Epithelial cell of prostate (primary cell): Measurements from ENCODE around the gene PLAC9.
"Not testable (repeated sequence)": the region's sequence is repeated elsewhere in the genome, so short reads cannot be mapped to it uniquely, and the experiment has no call there.

Experiments
- DNase-seq: peaks from one replicate; pipeline ENCODE4 v3.0.0-alpha.2; 2011; ENCODE audit warnings: low read depth, low spot score
- H3K27ac ChIP-seq: fragments of 450-650 bp; 2 replicates; pipeline ENCODE4 v1.5.1; 2017; ENCODE audit warnings: mild to moderate bottlenecking

PLAC9 gene

GRCh38 chr10:80132299-80133139 lies at the start of gene PLAC9:
TSS of gene PLAC9 (plus strand) at chr10:80132730. CDS start at chr10:80132763, 33 bp downstream.
- DNase-seq: no peak
- H3K27ac ChIP-seq: no peak within 1 kb of the TSS

- H3K27ac ChIP-seq: no peak overlapping the region
- DNase-seq: no peak
These were observed 42.4 kb upstream of the PLAC9 start for GRCh38 chr10:80090121-80090520.

- DNase-seq: no peak
- no peak overlapping the region for H3K27ac ChIP-seq
These were observed 38.3 kb upstream of the PLAC9 start for GRCh38 chr10:80094231-80094630.

GRCh38 chr10:80098272-80098671 lies 34.3 kb upstream of the PLAC9 start:
- DNase-seq, H3K27ac ChIP-seq: not testable (repeated sequence)

- H3K27ac ChIP-seq, DNase-seq: not testable (repeated sequence)
These were observed 33.2 kb upstream of the PLAC9 start for GRCh38 chr10:80099295-80099694.

- DNase-seq: no peak
- no peak overlapping the region for H3K27ac ChIP-seq
These were observed 32.4 kb upstream of the PLAC9 start for GRCh38 chr10:80100116-80100515.

GRCh38 chr10:80100861-80101695 lies 31.5 kb upstream of the PLAC9 start:
- H3K27ac ChIP-seq: no peak overlapping the region
- peak; percentile 57 for DNase-seq

- no peak overlapping the region for H3K27ac ChIP-seq
- no peak for DNase-seq
These were observed 28.2 kb upstream of the PLAC9 start for GRCh38 chr10:80104066-80104926.

GRCh38 chr10:80108576-80109239 lies 23.8 kb upstream of the PLAC9 start:
- DNase-seq: no peak
- H3K27ac ChIP-seq: no peak overlapping the region

- no peak for DNase-seq
- H3K27ac ChIP-seq: no peak overlapping the region
These were observed 21.5 kb upstream of the PLAC9 start for GRCh38 chr10:80110986-80111385.

- DNase-seq: no peak
- H3K27ac ChIP-seq: no peak overlapping the region
These were observed 13.9 kb upstream of the PLAC9 start for GRCh38 chr10:80118669-80119068.

- no peak overlapping the region for H3K27ac ChIP-seq
- no peak for DNase-seq
These were observed 10.3 kb upstream of the PLAC9 start for GRCh38 chr10:80122110-80122710.

- DNase-seq: no peak
- no peak overlapping the region for H3K27ac ChIP-seq
These were observed 9.8 kb upstream of the PLAC9 start for GRCh38 chr10:80122746-80123145.

- DNase-seq: no peak
These were observed 5.7 kb upstream of the PLAC9 start for GRCh38 chr10:80126876-80127275.

GRCh38 chr10:80131499-80131901 lies 1.0 kb upstream of the PLAC9 start:
- no peak overlapping the region for H3K27ac ChIP-seq
- no peak for DNase-seq

More at GRCh38 chr10:80126876-80127275, 5.7 kb upstream of the PLAC9 start:
- H3K27ac ChIP-seq: no peak overlapping the region

- no peak for DNase-seq
These were observed 676 bp downstream of the PLAC9 start for GRCh38 chr10:80133206-80133605.

GRCh38 chr10:80133687-80134086 lies 1.2 kb downstream of the PLAC9 start:
- DNase-seq, H3K27ac ChIP-seq: not testable (repeated sequence)

More at GRCh38 chr10:80133206-80133605, 676 bp downstream of the PLAC9 start:
- H3K27ac ChIP-seq: no peak overlapping the region

GRCh38 chr10:80136134-80136571 lies 3.6 kb downstream of the PLAC9 start:
- no peak overlapping the region for H3K27ac ChIP-seq
- DNase-seq: no peak
